RWPE2 (cell line): ENCODE data around the gene SCP2D1.

Experiments used
- ATAC-seq: fragments of 200-7000 bp; cut with Tn5 transposase; 3 replicates; pipeline ENCODE4 v1.9.1; 2021; ENCODE audit warnings: low read depth
- DNase-seq: peaks from one replicate; pipeline ENCODE4 v3.0.0-alpha.2; 2020; ENCODE audit warnings: low spot score
- H3K27ac ChIP-seq: fragments of 450-650 bp; 2 replicates; pipeline ENCODE4 v1.5.1; 2017; ENCODE audit warnings: mild to moderate bottlenecking; ENCODE audit not compliant: poor library complexity, severe bottlenecking
- H3K27me3 ChIP-seq: fragments of 250-450 bp; sonication (Bioruptor Pico); 2 replicates; pipeline ENCODE4 v1.5.1; 2021; ENCODE audit warnings: mild to moderate bottlenecking, moderate library complexity; ENCODE audit not compliant: insufficient read depth, poor library complexity, severe bottlenecking
- H3K36me3 ChIP-seq: fragments of 250-450 bp; sonication (Bioruptor Pico); 2 replicates; pipeline ENCODE4 v1.5.1; 2020; ENCODE audit warnings: low read depth, mild to moderate bottlenecking, moderate library complexity
- H3K4me1 ChIP-seq: fragments of 250-450 bp; sonication (Bioruptor Pico); 2 replicates; pipeline ENCODE4 v1.5.1; 2021; ENCODE audit warnings: mild to moderate bottlenecking, moderate library complexity; ENCODE audit not compliant: insufficient read depth, poor library complexity, severe bottlenecking
- H3K4me3 ChIP-seq: fragments of 250-450 bp; sonication (Bioruptor Pico); 2 replicates; pipeline ENCODE4 v1.5.1; 2021; ENCODE audit warnings: mild to moderate bottlenecking, moderate library complexity; ENCODE audit not compliant: severe bottlenecking
- H3K9me3 ChIP-seq: fragments of 250-450 bp; sonication (Bioruptor Pico); 2 replicates; pipeline ENCODE4 v1.5.1; 2021; ENCODE audit warnings: mild to moderate bottlenecking, moderate library complexity; ENCODE audit not compliant: severe bottlenecking
- CTCF ChIP-seq: fragments of 450-650 bp; IDR thresholded peaks from one replicate; pipeline ENCODE4 v1.5.1; 2017; ENCODE audit warnings: mild to moderate bottlenecking, moderate library complexity; ENCODE audit not compliant: poor library complexity, severe bottlenecking

The SCP2D1 gene

GRCh38 chr20:18811186-18811585 is 2.4 kb upstream of the SCP2D1 start:
- H3K36me3 ChIP-seq = no peaks in the 10 kb centered on the region
- H3K4me1 ChIP-seq = no peaks in the 10 kb centered on the region
- DNase-seq = no peak
- TF ChIP-seq CTCF = no peak
- H3K27ac ChIP-seq = no peak overlapping the region
- H3K9me3 ChIP-seq = no peaks in the 10 kb centered on the region
- no peak overlapping the region for H3K4me3 ChIP-seq
- no peak for ATAC-seq
- no peaks in the 10 kb centered on the region for H3K27me3 ChIP-seq

GRCh38 chr20:18811904-18812303 is 1.7 kb upstream of the SCP2D1 start:
- no peaks in the 10 kb centered on the region for H3K4me1 ChIP-seq
- no peaks in the 10 kb centered on the region for H3K27me3 ChIP-seq
- no peaks in the 10 kb centered on the region for H3K36me3 ChIP-seq
- no peak for TF ChIP-seq CTCF
- H3K9me3 ChIP-seq = no peaks in the 10 kb centered on the region
- H3K27ac ChIP-seq = no peak overlapping the region
- no peak overlapping the region for H3K4me3 ChIP-seq
- ATAC-seq = no peak
- DNase-seq = no peak

- Histone ChIP-seq H3K4me3 (no peak overlapping the region), H3K36me3 (no peaks in the 10 kb centered on the region), H3K9me3 (no peaks in the 10 kb centered on the region), H3K27me3 (no peaks in the 10 kb centered on the region), H3K4me1 (no peaks in the 10 kb centered on the region), H3K27ac (no peak overlapping the region)
- DNase-seq = no peak
- ATAC-seq = no peak
- no peak for TF ChIP-seq CTCF
Measured at GRCh38 chr20:18815194-18815942, 1.8 kb downstream of the SCP2D1 start.

GRCh38 chr20:18822832-18823231 is 9.2 kb downstream of the SCP2D1 start:
- Histone ChIP-seq H3K9me3 (no peaks in the 10 kb centered on the region), H3K27me3 (no peaks in the 10 kb centered on the region), H3K4me3 (no peak overlapping the region), H3K36me3 (no peaks in the 10 kb centered on the region), H3K4me1 (no peaks in the 10 kb centered on the region), H3K27ac (no peak overlapping the region)
- DNase-seq = no peak
- no peak for ATAC-seq
- no peak for TF ChIP-seq CTCF

- ATAC-seq (peak; percentile 72; the same call in 2 of the 3 replicates), DNase-seq (no peak)
- Histone ChIP-seq H3K9me3 (no peaks in the 10 kb centered on the region), H3K4me3 (no peak overlapping the region), H3K27me3 (no peaks in the 10 kb centered on the region), H3K36me3 (no peaks in the 10 kb centered on the region), H3K4me1 (no peaks in the 10 kb centered on the region), H3K27ac (no peak overlapping the region)
- TF ChIP-seq CTCF = no peak
Measured at GRCh38 chr20:18831830-18832499, 18.4 kb downstream of the SCP2D1 start.
